ENCODE results near the gene P4HTM. TPM values are rescaled to one million over a fixed set of nuclear protein-coding genes. Genes with fewer than 3 reads are reported as not detected.
A peak's percentile ranks its signal among the peaks of the same experiment; 100 is the strongest.

Gene P4HTM
- total RNA-seq, 4 donors from 2014 or later, result 76.4 to 99.0 (median 88.8) TPM

DNA sequence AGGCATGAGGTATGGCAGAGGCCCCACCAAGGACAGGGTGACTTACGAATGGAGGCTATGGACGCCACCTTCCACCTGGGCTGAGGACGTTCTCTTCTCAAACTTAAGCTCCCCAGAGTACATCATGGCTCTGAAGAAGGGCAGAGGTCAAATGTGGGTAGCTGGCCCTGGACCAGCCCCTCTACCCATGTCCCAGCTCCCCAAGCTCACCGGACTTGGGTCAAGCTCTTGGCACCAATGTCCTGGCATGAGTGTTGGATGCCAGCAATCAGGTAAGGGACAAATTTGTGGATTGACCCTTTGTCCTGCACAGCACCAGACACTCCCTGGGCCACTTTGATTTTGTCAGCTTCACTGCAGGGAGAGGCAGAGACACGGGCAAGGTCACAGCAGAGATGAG is 34.4 kb downstream of the P4HTM start:
- H3K27ac ChIP-seq, result no peak overlapping the region
- 67 to 70% methylated on average over 5 of the region's 5 CpGs for WGBS, 2 donors
- H3K27me3 ChIP-seq, result no peaks in the 10 kb centered on the region
- no peaks in the 10 kb centered on the region for H3K9me3 ChIP-seq
- DNase-seq (ENCODE audit: low spot score in 2 of 2), result no peak
- H3K36me3 ChIP-seq, result peaks cover 0 to 45% (median 8%) of the 10 kb centered on the region in 3 donors
- TF ChIP-seq EP300 (IDR thresholded peaks at IDR 0.05) (no peak), POLR2A (IDR thresholded peaks at IDR 0.05) (no peak)
- TF ChIP-seq, protein P1, sequence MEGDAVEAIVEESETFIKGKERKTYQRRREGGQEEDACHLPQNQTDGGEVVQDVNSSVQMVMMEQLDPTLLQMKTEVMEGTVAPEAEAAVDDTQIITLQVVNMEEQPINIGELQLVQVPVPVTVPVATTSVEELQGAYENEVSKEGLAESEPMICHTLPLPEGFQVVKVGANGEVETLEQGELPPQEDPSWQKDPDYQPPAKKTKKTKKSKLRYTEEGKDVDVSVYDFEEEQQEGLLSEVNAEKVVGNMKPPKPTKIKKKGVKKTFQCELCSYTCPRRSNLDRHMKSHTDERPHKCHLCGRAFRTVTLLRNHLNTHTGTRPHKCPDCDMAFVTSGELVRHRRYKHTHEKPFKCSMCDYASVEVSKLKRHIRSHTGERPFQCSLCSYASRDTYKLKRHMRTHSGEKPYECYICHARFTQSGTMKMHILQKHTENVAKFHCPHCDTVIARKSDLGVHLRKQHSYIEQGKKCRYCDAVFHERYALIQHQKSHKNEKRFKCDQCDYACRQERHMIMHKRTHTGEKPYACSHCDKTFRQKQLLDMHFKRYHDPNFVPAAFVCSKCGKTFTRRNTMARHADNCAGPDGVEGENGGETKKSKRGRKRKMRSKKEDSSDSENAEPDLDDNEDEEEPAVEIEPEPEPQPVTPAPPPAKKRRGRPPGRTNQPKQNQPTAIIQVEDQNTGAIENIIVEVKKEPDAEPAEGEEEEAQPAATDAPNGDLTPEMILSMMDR (IDR thresholded peaks at IDR 0.05), result no peak
- no peak overlapping the region for H3K4me3 ChIP-seq
- H3K4me1 ChIP-seq, result peaks cover 0 to 69% (median 30%) of the 10 kb centered on the region in 4 donors

DNA sequence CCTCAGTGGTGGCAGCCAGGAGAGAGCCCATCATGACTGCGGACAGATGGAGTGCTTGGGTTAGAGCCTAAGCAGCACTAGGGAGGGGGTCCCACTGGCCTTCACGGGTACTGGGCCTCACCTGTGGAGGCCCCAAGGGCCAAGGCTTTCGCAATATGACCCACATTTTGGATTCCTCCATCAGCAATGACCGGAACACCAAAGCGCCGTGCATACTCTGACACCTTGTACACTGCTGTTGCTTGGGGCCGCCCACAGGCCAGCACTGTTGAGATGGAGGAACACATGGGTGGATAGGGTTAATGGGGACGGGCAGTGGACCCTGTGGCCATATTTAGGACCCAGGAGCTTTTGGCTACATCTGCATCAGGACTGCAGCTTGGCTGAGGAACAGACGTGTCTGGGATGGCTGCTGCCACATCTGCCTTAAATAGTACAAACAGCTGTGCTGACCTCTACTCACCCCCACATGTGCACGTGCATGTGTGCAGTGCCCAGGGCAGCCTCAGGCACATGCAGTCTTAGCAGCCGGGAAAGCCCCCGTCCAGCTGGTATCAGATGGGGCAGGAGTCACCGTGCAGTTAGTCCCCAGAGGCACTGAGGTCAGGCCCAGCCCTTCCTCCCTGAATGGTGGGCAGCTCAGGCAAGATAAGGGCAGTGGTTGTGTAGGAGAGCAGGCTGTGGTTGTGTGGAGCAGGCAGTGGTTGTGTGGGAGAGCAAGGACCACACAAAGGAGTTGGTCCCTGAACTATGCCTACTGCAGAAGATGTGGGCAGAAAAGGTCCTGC is 35.2 kb downstream of the P4HTM start:
- no peaks in the 10 kb centered on the region for H3K9me3 ChIP-seq
- H3K4me3 ChIP-seq, result no peak overlapping the region
- H3K36me3 ChIP-seq, result peaks cover 0 to 49% (median 8%) of the 10 kb centered on the region in 3 donors
- TF ChIP-seq, protein P1 (IDR thresholded peaks at IDR 0.05), result no peak
- no peak for TF ChIP-seq EP300 (IDR thresholded peaks at IDR 0.05)
- TF ChIP-seq POLR2A (IDR thresholded peaks at IDR 0.05), result no peak
- DNase-seq (ENCODE audit: low spot score in 2 of 2), result no peak
- no peaks in the 10 kb centered on the region for H3K27me3 ChIP-seq
- peaks cover 0 to 66% (median 26%) of the 10 kb centered on the region in 4 donors for H3K4me1 ChIP-seq
- no peak overlapping the region for H3K27ac ChIP-seq
- WGBS, 2 donors, result 62 to 66% methylated on average over 10 to 13 of the region's 13 CpGs

DNA sequence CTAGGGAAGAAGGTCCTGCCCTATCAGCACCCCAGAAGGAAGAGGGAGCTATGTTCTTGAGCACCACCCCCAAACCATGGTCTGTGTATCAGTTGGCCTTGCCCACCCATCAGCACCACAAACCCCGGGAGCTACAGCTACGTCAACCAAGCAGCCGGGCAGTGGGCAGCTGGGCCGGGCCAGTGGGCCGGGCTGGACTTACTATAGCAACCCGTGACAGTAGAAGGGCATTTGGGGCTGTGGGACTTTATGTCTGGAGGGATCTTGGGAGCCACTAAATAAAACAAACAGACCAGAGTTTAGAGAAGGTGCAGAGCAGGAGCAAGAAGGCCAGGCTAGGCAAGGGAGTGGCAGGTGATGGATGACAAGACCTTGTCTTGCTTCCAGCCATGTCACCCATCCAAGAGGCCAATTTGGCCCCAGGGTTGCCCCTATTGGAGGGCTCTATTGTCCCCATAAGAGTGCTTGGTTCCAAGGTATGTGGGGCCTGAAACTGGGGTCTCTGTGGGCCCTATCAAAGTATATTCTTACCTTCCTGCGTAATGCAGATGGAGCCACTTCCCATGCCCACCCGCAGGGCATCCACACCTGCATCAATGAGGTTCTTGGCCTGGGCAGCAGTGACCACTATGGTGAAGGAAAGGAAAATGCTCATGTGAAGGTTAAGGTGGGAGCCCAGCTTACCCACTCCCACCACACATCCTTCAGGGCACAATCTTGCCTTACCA is 35.9 kb downstream of the P4HTM start:
- WGBS, 2 donors, result 78 to 85% methylated on average over 8 of the region's 8 CpGs
- Histone ChIP-seq H3K36me3 (peaks cover 0 to 56% (median 8%) of the 10 kb centered on the region in 3 donors), H3K4me3 (no peak overlapping the region), H3K27me3 (no peaks in the 10 kb centered on the region), H3K27ac (no peak overlapping the region), H3K9me3 (no peaks in the 10 kb centered on the region), H3K4me1 (peaks cover 0 to 59% (median 20%) of the 10 kb centered on the region in 4 donors)
- TF ChIP-seq, protein P1 (IDR thresholded peaks at IDR 0.05), result no peak
- TF ChIP-seq EP300 (IDR thresholded peaks at IDR 0.05) (no peak), POLR2A (IDR thresholded peaks at IDR 0.05) (no peak)
- no peak for DNase-seq (ENCODE audit: low spot score in 2 of 2)

DNA sequence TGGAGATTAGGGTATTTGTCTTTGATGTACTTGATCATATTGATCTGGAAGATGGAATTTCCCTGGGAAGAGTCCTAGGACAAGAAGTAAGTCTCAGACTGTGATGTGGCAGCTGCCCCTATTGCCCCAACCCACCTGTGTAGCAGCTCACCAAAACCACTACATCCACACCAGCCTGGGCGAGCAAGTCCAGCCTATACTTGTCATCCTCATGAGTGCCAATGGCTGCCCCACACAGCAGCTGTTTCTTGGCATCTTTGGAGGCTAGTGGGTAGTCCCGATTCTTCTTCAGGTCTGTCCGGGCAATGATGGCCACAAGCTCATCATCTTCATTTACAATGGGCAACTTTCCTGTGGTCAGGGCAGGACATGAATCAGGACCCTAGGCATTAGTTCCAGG is 36.5 kb downstream of the P4HTM start:
- Histone ChIP-seq H3K9me3 (no peaks in the 10 kb centered on the region), H3K36me3 (peaks cover 0 to 61% (median 8%) of the 10 kb centered on the region in 3 donors), H3K4me1 (peaks cover 0 to 59% (median 20%) of the 10 kb centered on the region in 4 donors), H3K27ac (no peak overlapping the region), H3K4me3 (no peak overlapping the region), H3K27me3 (no peaks in the 10 kb centered on the region)
- WGBS, 2 donors, result 86 to 94% methylated on average over 1 to 3 of the region's 3 CpGs
- DNase-seq (ENCODE audit: low spot score in 2 of 2), result no peak
- TF ChIP-seq EP300 (IDR thresholded peaks at IDR 0.05) (no peak), POLR2A (IDR thresholded peaks at IDR 0.05) (no peak)
- TF ChIP-seq, protein P1 (IDR thresholded peaks at IDR 0.05), result no peak

DNA sequence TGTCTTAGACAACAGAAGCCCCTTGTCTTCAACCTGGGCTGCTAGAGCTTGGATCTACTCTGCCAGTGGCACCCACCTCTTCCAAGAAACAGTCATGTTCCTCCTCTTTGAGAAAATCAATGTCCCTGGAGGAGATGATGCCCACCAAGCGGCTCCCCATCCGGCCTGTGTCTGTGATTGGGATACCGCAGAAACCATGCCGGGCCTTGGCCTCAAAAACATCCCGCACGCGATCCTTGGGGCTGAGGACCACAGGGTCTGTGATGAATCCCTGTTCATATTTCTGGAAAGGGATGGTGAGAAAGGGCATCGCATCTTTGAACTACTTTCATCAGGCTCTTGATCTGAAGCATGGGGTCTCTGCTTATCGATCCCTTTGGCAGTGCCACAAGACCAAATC is 37.6 kb downstream of the P4HTM start:
- WGBS, 2 donors, result 90 to 96% methylated on average over 9 of the region's 9 CpGs
- H3K4me3 ChIP-seq, result no peak overlapping the region
- H3K27me3 ChIP-seq, result no peaks in the 10 kb centered on the region
- TF ChIP-seq POLR2A (IDR thresholded peaks at IDR 0.05) (no peak), EP300 (IDR thresholded peaks at IDR 0.05) (peak in 1 of 2 donors; percentile 7)
- no peaks in the 10 kb centered on the region for H3K9me3 ChIP-seq
- peaks cover 0 to 56% (median 18%) of the 10 kb centered on the region in 4 donors for H3K4me1 ChIP-seq
- peaks cover 5 to 72% (median 13%) of the 10 kb centered on the region in 3 donors for H3K36me3 ChIP-seq
- peak overlapping the region in 3 of 4 donors; percentile 3 to 99 (median 96) for H3K27ac ChIP-seq
- DNase-seq (ENCODE audit: low spot score in 2 of 2), result no peak
